SJCRH30 (cell line): ENCODE results near the gene GZF1. TPM values are rescaled to one million over a fixed set of nuclear protein-coding genes. Genes with fewer than 3 reads are reported as not detected.

Experiments
- DNase-seq, 2 experiments: peaks; one replicate each; pipeline ENCODE4 v3.0.0-alpha.2; 2015 to 2020
- H3K27ac ChIP-seq: fragments of 250-450 bp; sonication (Bioruptor Pico); 2 replicates; pipeline ENCODE4 v1.5.1; 2020; ENCODE audit warnings: mild to moderate bottlenecking, moderate library complexity
- H3K27me3 ChIP-seq: fragments of 250-450 bp; sonication (Bioruptor Pico); 2 replicates; pipeline ENCODE4 v1.5.1; 2020; ENCODE audit warnings: mild to moderate bottlenecking, moderate library complexity
- H3K36me3 ChIP-seq: fragments of 250-450 bp; sonication (Bioruptor Pico); 2 replicates; pipeline ENCODE4 v1.5.1; 2020; ENCODE audit warnings: mild to moderate bottlenecking, moderate library complexity
- H3K4me1 ChIP-seq: fragments of 250-450 bp; sonication (Bioruptor Pico); 2 replicates; pipeline ENCODE4 v1.5.1; 2020; ENCODE audit warnings: mild to moderate bottlenecking, moderate library complexity
- H3K4me3 ChIP-seq: fragments of 250-450 bp; sonication (Bioruptor Pico); 2 replicates; pipeline ENCODE4 v1.5.1; 2020; ENCODE audit warnings: mild to moderate bottlenecking, moderate library complexity
- H3K9me3 ChIP-seq: fragments of 250-450 bp; sonication (Bioruptor Pico); replicated peaks from 2 replicates; pipeline ENCODE4 v1.5.1; 2020; ENCODE audit warnings: mild to moderate bottlenecking, moderate library complexity
- total RNA-seq: library from RNA; depleted of rRNA; stranded (reverse); fragments of >200 nt; shearing (Covaris generic); gene quantifications from 2 replicates; pipeline ENCODE4 v1.2.3, GENCODE V29; 2014

GZF1 gene
- total RNA-seq, 1 experiment from 2014 or later, result 31.8 TPM

- Histone ChIP-seq H3K36me3 (peaks cover 95% of the 10 kb centered on the region), H3K27ac (no peak overlapping the region), H3K4me1 (no peaks in the 10 kb centered on the region; the same call in 1 of the 2 replicates), H3K27me3 (no peaks in the 10 kb centered on the region), H3K9me3 (0 out of 2 replicates have a peak, but pooled peaks cover 1% of the 10 kb centered on the region), H3K4me3 (no peak overlapping the region)
- DNase-seq, result no peak
Observed at GRCh38 chr20:23370274-23370673, 8.3 kb downstream of the GZF1 start.

GRCh38 chr20:23370873-23371272 lies 8.9 kb downstream of the GZF1 start:
- Histone ChIP-seq H3K27ac (no peak overlapping the region), H3K4me1 (no peaks in the 10 kb centered on the region; the same call in 1 of the 2 replicates), H3K36me3 (peaks cover 98% of the 10 kb centered on the region), H3K4me3 (no peak overlapping the region), H3K9me3 (peaks cover 6% of the 10 kb centered on the region; the same call in 1 of the 2 replicates), H3K27me3 (no peaks in the 10 kb centered on the region)
- DNase-seq, result no peak

GRCh38 chr20:23371496-23371895 lies 9.5 kb downstream of the GZF1 start:
- Histone ChIP-seq H3K4me3 (no peak overlapping the region), H3K4me1 (no peaks in the 10 kb centered on the region), H3K27me3 (no peaks in the 10 kb centered on the region), H3K36me3 (peaks cover 99% of the 10 kb centered on the region), H3K9me3 (peaks cover 6% of the 10 kb centered on the region; the same call in 1 of the 2 replicates), H3K27ac (no peak overlapping the region)
- DNase-seq, result no peak

- H3K4me3 ChIP-seq, result no peak overlapping the region
- H3K36me3 ChIP-seq, result peaks cover 86% of the 10 kb centered on the region
- no peaks in the 10 kb centered on the region for H3K27me3 ChIP-seq
- H3K27ac ChIP-seq, result no peak overlapping the region
- H3K4me1 ChIP-seq, result no peaks in the 10 kb centered on the region
- H3K9me3 ChIP-seq, result peaks cover 6% of the 10 kb centered on the region; the same call in 1 of the 2 replicates
- no peak for DNase-seq
Observed at GRCh38 chr20:23374441-23374840, 12.5 kb downstream of the GZF1 start.

GRCh38 chr20:23375827-23376226 lies 13.8 kb downstream of the GZF1 start:
- Histone ChIP-seq H3K36me3 (peaks cover 80% of the 10 kb centered on the region), H3K9me3 (peaks cover 6% of the 10 kb centered on the region; the same call in 1 of the 2 replicates), H3K4me3 (no peak overlapping the region), H3K27me3 (no peaks in the 10 kb centered on the region), H3K4me1 (no peaks in the 10 kb centered on the region), H3K27ac (no peak overlapping the region)
- DNase-seq, result no peak

- Histone ChIP-seq H3K36me3 (peaks cover 56% of the 10 kb centered on the region), H3K4me3 (no peak overlapping the region), H3K4me1 (no peaks in the 10 kb centered on the region), H3K27ac (no peak overlapping the region), H3K27me3 (no peaks in the 10 kb centered on the region), H3K9me3 (peaks cover 6% of the 10 kb centered on the region; the same call in 1 of the 2 replicates)
- DNase-seq, result no peak
Observed at GRCh38 chr20:23379772-23380171, 17.8 kb downstream of the GZF1 start.

GRCh38 chr20:23381876-23382275 lies 19.9 kb downstream of the GZF1 start:
- no peak for DNase-seq
- no peak overlapping the region for H3K4me3 ChIP-seq
- H3K36me3 ChIP-seq, result peaks cover 53% of the 10 kb centered on the region
- no peaks in the 10 kb centered on the region for H3K4me1 ChIP-seq
- H3K27ac ChIP-seq, result no peak overlapping the region
- no peaks in the 10 kb centered on the region for H3K9me3 ChIP-seq
- no peaks in the 10 kb centered on the region for H3K27me3 ChIP-seq

GRCh38 chr20:23386304-23387117 lies 24.5 kb downstream of the GZF1 start:
- DNase-seq, result no peak
- Histone ChIP-seq H3K4me1 (no peaks in the 10 kb centered on the region), H3K9me3 (no peaks in the 10 kb centered on the region), H3K27me3 (no peaks in the 10 kb centered on the region), H3K27ac (no peak overlapping the region), H3K36me3 (peaks cover 56% of the 10 kb centered on the region), H3K4me3 (no peak overlapping the region)

- Histone ChIP-seq H3K4me3 (no peak overlapping the region), H3K36me3 (peaks cover 59% of the 10 kb centered on the region), H3K9me3 (no peaks in the 10 kb centered on the region), H3K27ac (no peak overlapping the region), H3K4me1 (no peaks in the 10 kb centered on the region), H3K27me3 (no peaks in the 10 kb centered on the region)
- no peak for DNase-seq
Observed at GRCh38 chr20:23387118-23387443, 25.1 kb downstream of the GZF1 start.

- Histone ChIP-seq H3K4me3 (no peak overlapping the region), H3K27me3 (no peaks in the 10 kb centered on the region), H3K27ac (no peak overlapping the region), H3K36me3 (peaks cover 63% of the 10 kb centered on the region), H3K4me1 (no peaks in the 10 kb centered on the region), H3K9me3 (no peaks in the 10 kb centered on the region)
- no peak for DNase-seq
Observed at GRCh38 chr20:23390091-23390774, 28.3 kb downstream of the GZF1 start.

GRCh38 chr20:23391707-23392310 lies 29.8 kb downstream of the GZF1 start:
- Histone ChIP-seq H3K27me3 (no peaks in the 10 kb centered on the region), H3K27ac (no peak overlapping the region), H3K4me1 (no peaks in the 10 kb centered on the region), H3K36me3 (peaks cover 56% of the 10 kb centered on the region), H3K4me3 (no peak overlapping the region), H3K9me3 (no peaks in the 10 kb centered on the region)
- DNase-seq, result no peak

- no peaks in the 10 kb centered on the region for H3K4me1 ChIP-seq
- no peaks in the 10 kb centered on the region for H3K9me3 ChIP-seq
- H3K27ac ChIP-seq, result no peak overlapping the region
Observed at GRCh38 chr20:23393996-23394775, 32.2 kb downstream of the GZF1 start.

GRCh38 chr20:23396950-23397627 lies 35.1 kb downstream of the GZF1 start:
- Histone ChIP-seq H3K27ac (no peak overlapping the region), H3K36me3 (peaks cover 41% of the 10 kb centered on the region), H3K4me3 (no peak overlapping the region), H3K27me3 (no peaks in the 10 kb centered on the region), H3K4me1 (no peaks in the 10 kb centered on the region), H3K9me3 (no peaks in the 10 kb centered on the region)
- no peak for DNase-seq

More at GRCh38 chr20:23393996-23394775, 32.2 kb downstream of the GZF1 start:
- DNase-seq, result no peak
- Histone ChIP-seq H3K36me3 (peaks cover 52% of the 10 kb centered on the region), H3K27me3 (no peaks in the 10 kb centered on the region), H3K4me3 (no peak overlapping the region)

- Histone ChIP-seq H3K36me3 (peaks cover 39% of the 10 kb centered on the region), H3K9me3 (no peaks in the 10 kb centered on the region), H3K27me3 (no peaks in the 10 kb centered on the region), H3K4me3 (no peak overlapping the region), H3K4me1 (no peaks in the 10 kb centered on the region), H3K27ac (no peak overlapping the region)
- no peak for DNase-seq
Observed at GRCh38 chr20:23397961-23398360, 36.0 kb downstream of the GZF1 start.
